CD14-positive monocyte (primary cell): ENCODE data around the gene ACAP3. TPM values are rescaled to one million over a fixed set of nuclear protein-coding genes. Genes with fewer than 3 reads are reported as not detected.

ENCODE experiments used
- DNase-seq, 3 donors: peaks; one replicate each; pipeline ENCODE4 v3.0.0-alpha.2; 2011 to 2022
- H2AFZ ChIP-seq: 2 replicates; pipeline ENCODE4 v1.6.0; 2012; ENCODE audit warnings: mild to moderate bottlenecking, low read depth, low read length, inconsistent platforms; ENCODE audit not compliant: insufficient read depth, poor library complexity, severe bottlenecking
- H3K27ac ChIP-seq, 2 donors: 1 replicate in 1 of 2; 2 replicates in 1 of 2; pipeline ENCODE4 v1.5.1; 2012 to 2013; ENCODE audit warnings: low read length in 2 of 2, control low read depth in 1 of 2, inconsistent platforms in 1 of 2, low read depth in 1 of 2, mild to moderate bottlenecking in 1 of 2
- H3K27me3 ChIP-seq, 2 donors: one replicate each; pipeline versions ENCODE4 v1.6.0 to v1.6.1; 2011 to 2013; ENCODE audit warnings: low read length in 2 of 2; ENCODE audit not compliant: control insufficient read depth in 2 of 2, insufficient read depth in 2 of 2
- H3K36me3 ChIP-seq, 2 donors: replicated peaks in 1 of 2; 1 replicate in 1 of 2; 2 replicates in 1 of 2; pipeline versions ENCODE4 v1.5.1 to v1.6.1; 2012 to 2013; ENCODE audit warnings: low read length in 2 of 2, control low read depth in 1 of 2, inconsistent platforms in 1 of 2, mild to moderate bottlenecking in 1 of 2; ENCODE audit not compliant: insufficient read depth in 2 of 2, control insufficient read depth in 1 of 2
- H3K4me1 ChIP-seq, 2 donors: 1 replicate in 1 of 2; 2 replicates in 1 of 2; pipeline versions ENCODE4 v1.5.1 to v1.6.1; 2012 to 2013; ENCODE audit warnings: low read length in 2 of 2, control low read depth in 1 of 2, inconsistent platforms in 1 of 2, mild to moderate bottlenecking in 1 of 2, moderate library complexity in 1 of 2; ENCODE audit not compliant: insufficient read depth in 2 of 2, control insufficient read depth in 1 of 2
- H3K4me2 ChIP-seq: replicated peaks from 2 replicates; pipeline ENCODE3; 2012; ENCODE audit warnings: low read length, moderate library complexity, mild to moderate bottlenecking; ENCODE audit not compliant: poor library complexity, severe bottlenecking; ENCODE audit errors: extremely low read depth
- H3K4me3 ChIP-seq, 3 experiments: fragments of 200-600 bp in 1 of 3; sonication (generic) in 1 of 3; replicated peaks in 1 of 3; 1 replicate in 2 of 3; 2 replicates in 1 of 3; pipeline ENCODE4 v1.5.1; 2011 to 2013; ENCODE audit warnings: low read length in 3 of 3, mild to moderate bottlenecking in 3 of 3, control low read depth in 2 of 3, low read depth in 2 of 3, inconsistent platforms in 1 of 3, moderate library complexity in 1 of 3
- H3K79me2 ChIP-seq: 2 replicates; pipeline ENCODE4 v1.6.0; 2012; ENCODE audit warnings: mild to moderate bottlenecking, control low read depth, inconsistent platforms, low read length, moderate library complexity; ENCODE audit not compliant: insufficient read depth
- H3K9ac ChIP-seq: 2 replicates; pipeline ENCODE4 v1.6.0; 2017; ENCODE audit warnings: low read length, mild to moderate bottlenecking; ENCODE audit not compliant: insufficient read depth, poor library complexity, severe bottlenecking
- H3K9me3 ChIP-seq, 2 donors: replicated peaks in 1 of 2; 1 replicate in 1 of 2; 2 replicates in 1 of 2; pipeline versions ENCODE4 v1.5.1 to v1.6.1; 2012 to 2013; ENCODE audit warnings: low read length in 2 of 2, control low read depth in 1 of 2; ENCODE audit not compliant: control insufficient read depth in 1 of 2, insufficient read depth in 1 of 2
- H4K20me1 ChIP-seq: 2 replicates; pipeline ENCODE4 v1.6.0; 2012; ENCODE audit warnings: mild to moderate bottlenecking, low read length, control low read depth, moderate library complexity; ENCODE audit not compliant: insufficient read depth
- H3K27ac Mint-ChIP-seq, 7 donors: one replicate each; pipeline ENCODE4 v1.8.0; 2020; ENCODE audit warnings: mild to moderate bottlenecking in 7 of 7, mixed read lengths in 7 of 7, moderate library complexity in 6 of 7, inconsistent platforms in 2 of 7
- H3K27me3 Mint-ChIP-seq, 3 donors: one replicate each; pipeline ENCODE4 v1.8.0; 2021 to 2022; ENCODE audit warnings: low read depth in 3 of 3, mild to moderate bottlenecking in 3 of 3, mixed read lengths in 3 of 3, moderate library complexity in 3 of 3, inconsistent platforms in 1 of 3
- H3K36me3 Mint-ChIP-seq, 2 donors: one replicate each; pipeline ENCODE4 v1.8.0; 2020; ENCODE audit warnings: mixed read lengths in 2 of 2, inconsistent platforms in 1 of 2, mild to moderate bottlenecking in 1 of 2
- H3K4me1 Mint-ChIP-seq: one replicate; pipeline ENCODE4 v1.8.0; 2020; ENCODE audit warnings: mild to moderate bottlenecking, mixed read lengths
- H3K4me3 Mint-ChIP-seq, 2 donors: one replicate each; pipeline ENCODE4 v1.8.0; 2020; ENCODE audit warnings: mild to moderate bottlenecking in 2 of 2, mixed read lengths in 2 of 2, moderate library complexity in 1 of 2
- H3K9me3 Mint-ChIP-seq, 7 donors: one replicate each; pipeline ENCODE4 v1.8.0; 2020 to 2022; ENCODE audit warnings: mixed read lengths in 7 of 7, mild to moderate bottlenecking in 6 of 7, moderate library complexity in 6 of 7, inconsistent platforms in 2 of 7
- WGBS: methylation state at CpG from one replicate; pipeline ENCODE4 v1.1.5; 2013; ENCODE audit warnings: missing lambda C conversion rate; ENCODE audit not compliant: insufficient coverage; 5-methylcytosine and 5-hydroxymethylcytosine counted together
- intact Hi-C, 2 donors: fragments of 100-400 bp; cut with micrococcal nuclease; formaldehyde crosslinking; loops; one replicate each; pipeline versions ENCODE4 v1.15.0 to v1.15.1; 2023
- polyA plus RNA-seq, 3 donors: library from polyadenylated mRNA; depleted of rRNA in 1 of 3; unstranded in 2 of 3; stranded (reverse) in 1 of 3; fragments of 300-500 nt in 2 of 3; fragments of >200 nt in 1 of 3; fragmentation: Illumina TruSeq in 2 of 3; gene quantifications; 1 replicate in 2 of 3; 2 replicates in 1 of 3; pipeline ENCODE4 v1.2.3, GENCODE V29; 2012 to 2021
- TF ChIP-seq, protein P1 (sequence below): fragments of 200-600 bp; IDR thresholded peaks from one replicate; pipeline ENCODE4 v1.8.0; 2022; ENCODE audit warnings: antibody characterized with exemption, mild to moderate bottlenecking

ACAP3 gene
- polyA plus RNA-seq, 3 donors = 3.5 to 132 (median 4.0) TPM

DNA sequence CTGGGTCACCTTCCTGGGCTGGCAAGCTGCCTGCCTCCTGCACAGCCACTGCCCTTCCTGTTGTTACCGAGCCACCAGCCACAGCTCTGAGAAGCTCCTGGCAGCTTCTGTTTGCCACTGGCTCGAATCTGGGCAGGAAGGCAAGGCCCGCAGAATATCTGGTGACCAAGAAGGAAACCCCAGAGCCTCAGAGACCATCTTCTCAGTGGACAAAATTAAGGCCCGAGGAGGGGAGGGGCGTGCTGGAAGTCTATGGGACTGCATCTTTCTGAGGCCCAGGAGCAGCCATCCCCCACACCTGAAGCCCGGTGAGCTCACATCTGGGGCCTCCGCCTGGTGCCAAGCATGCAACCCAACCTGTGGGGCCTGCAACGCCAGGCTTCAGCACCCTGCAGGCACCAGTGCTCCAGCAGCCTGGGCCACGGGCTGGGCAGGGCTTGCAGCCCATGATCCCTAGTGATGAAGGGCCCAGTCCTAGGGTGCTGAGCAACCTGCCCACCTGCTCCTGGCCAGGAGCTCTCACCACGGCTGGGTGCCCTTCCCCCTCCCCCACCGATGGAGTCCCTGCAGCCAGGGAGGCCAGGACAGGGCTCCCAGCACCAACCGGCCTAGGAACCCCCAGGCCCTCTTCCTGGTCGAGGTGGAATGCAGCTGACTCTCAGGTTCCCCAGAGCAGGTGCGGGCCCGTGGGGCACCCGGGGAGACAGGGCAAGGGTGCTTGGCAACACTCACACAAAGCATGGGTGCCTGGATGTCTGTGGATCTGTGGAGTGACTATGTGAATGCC lies 17.8 kb upstream of the ACAP3 start:
- H3K9ac ChIP-seq = peak overlapping the region; percentile 90
- H2AFZ ChIP-seq = peak overlapping the region; percentile 89
- TF ChIP-seq, protein P1, sequence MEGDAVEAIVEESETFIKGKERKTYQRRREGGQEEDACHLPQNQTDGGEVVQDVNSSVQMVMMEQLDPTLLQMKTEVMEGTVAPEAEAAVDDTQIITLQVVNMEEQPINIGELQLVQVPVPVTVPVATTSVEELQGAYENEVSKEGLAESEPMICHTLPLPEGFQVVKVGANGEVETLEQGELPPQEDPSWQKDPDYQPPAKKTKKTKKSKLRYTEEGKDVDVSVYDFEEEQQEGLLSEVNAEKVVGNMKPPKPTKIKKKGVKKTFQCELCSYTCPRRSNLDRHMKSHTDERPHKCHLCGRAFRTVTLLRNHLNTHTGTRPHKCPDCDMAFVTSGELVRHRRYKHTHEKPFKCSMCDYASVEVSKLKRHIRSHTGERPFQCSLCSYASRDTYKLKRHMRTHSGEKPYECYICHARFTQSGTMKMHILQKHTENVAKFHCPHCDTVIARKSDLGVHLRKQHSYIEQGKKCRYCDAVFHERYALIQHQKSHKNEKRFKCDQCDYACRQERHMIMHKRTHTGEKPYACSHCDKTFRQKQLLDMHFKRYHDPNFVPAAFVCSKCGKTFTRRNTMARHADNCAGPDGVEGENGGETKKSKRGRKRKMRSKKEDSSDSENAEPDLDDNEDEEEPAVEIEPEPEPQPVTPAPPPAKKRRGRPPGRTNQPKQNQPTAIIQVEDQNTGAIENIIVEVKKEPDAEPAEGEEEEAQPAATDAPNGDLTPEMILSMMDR = no peak
- peak overlapping the region; percentile 0 to 83 for H3K27ac ChIP-seq
- no peaks in the 10 kb centered on the region for H3K9me3 ChIP-seq
- H3K4me1 ChIP-seq = peaks cover 22 to 24% of the 10 kb centered on the region in 2 donors
- DNase-seq = no peak
- peak overlapping the region; percentile 65 to 92 (median 87) for H3K4me3 ChIP-seq
- Mint-ChIP-seq H3K27ac (peak overlapping the region in 4 of 7 donors; percentile 38 to 89 (median 57)), H3K9me3 (peaks cover 0 to 3% (median 0%) of the 10 kb centered on the region in 7 donors), H3K4me1 (peaks cover 25% of the 10 kb centered on the region), H3K36me3 (peaks cover 4 to 22% of the 10 kb centered on the region in 2 donors), H3K4me3 (peak overlapping the region; percentile 65 to 83), H3K27me3 (no peaks in the 10 kb centered on the region)
- WGBS = 57% methylated on average over 13 of the region's 16 CpGs
- peaks cover 54% of the 10 kb centered on the region for H3K79me2 ChIP-seq
- H3K36me3 ChIP-seq = peaks cover 13 to 20% of the 10 kb centered on the region in 2 donors
- intact Hi-C loops = no loop called here
- peaks cover 40% of the 10 kb centered on the region for H4K20me1 ChIP-seq
- peak overlapping the region; percentile 98 for H3K4me2 ChIP-seq
- no peaks in the 10 kb centered on the region for H3K27me3 ChIP-seq

DNA sequence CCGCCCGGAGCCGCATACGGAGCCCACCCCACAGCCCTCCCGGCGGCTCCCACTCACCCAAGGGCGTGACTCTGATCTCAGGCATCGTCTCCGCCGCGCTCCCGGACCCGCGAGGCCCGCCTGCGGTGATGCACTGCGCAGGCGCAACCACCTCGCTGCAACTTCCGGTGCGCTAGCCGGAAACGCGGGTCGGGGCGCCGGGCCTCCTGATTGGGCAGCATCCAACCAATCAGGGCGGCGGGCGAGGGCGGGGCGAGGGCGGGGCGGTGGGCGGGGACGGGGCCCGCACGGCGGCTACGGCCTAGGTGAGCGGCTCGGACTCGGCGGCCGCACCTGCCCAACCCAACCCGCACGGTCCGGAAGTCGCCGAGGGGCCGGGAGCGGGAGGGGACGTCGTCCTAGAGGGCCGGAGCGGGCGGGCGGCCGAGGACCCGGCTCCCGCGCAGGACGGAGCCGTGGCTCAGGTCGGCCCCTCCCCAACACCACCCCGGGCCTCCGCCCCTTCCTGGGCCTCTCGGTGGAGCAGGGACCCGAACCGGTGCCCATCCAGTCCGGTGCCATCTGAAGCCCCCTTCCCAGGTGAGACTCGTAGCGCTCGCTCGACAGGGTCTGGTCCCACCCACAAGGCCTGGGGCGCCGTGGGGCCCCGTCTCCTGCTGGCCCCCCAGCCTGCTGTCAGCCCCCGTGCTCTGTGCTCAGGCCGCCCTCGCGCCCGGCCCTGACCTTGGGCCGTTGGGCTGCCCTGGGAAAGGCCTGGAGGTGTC lies 17.0 kb upstream of the ACAP3 start, which contains the start of the genes CPTP and INTS11:
CPTP (plus strand) TSS at position 279 of the 764 bp plus-strand sequence. CDS start 2,109 bp downstream, outside the sequence.
INTS11 (minus strand) TSS at position 137 of the 764 bp plus-strand sequence; CDS start at position 85, 52 bp downstream.
- Histone ChIP-seq H3K4me3 (peak within 1 kb of the TSS; percentile 65 to 92 (median 87)), H3K4me2 (peak within 1 kb of the TSS; percentile 98), H3K9me3 (no peaks in the 10 kb centered on the region), H3K4me1 (peaks cover 22 to 24% of the 10 kb centered on the region in 2 donors), H3K36me3 (peaks cover 21 to 27% of the 10 kb centered on the region in 2 donors), H3K79me2 (peaks cover 59% of the 10 kb centered on the region), H3K9ac (peak within 1 kb of the TSS; percentile 90), H3K27ac (peak within 1 kb of the TSS; percentile 0 to 83), H3K27me3 (no peaks in the 10 kb centered on the region), H2AFZ (peak within 1 kb of the TSS; percentile 89), H4K20me1 (peaks cover 48% of the 10 kb centered on the region)
- WGBS = under 1% methylated on average over 83 of the region's 84 CpGs
- Mint-ChIP-seq H3K27ac (peak within 1 kb of the TSS in 6 of 7 donors; percentile 38 to 89 (median 82)), H3K27me3 (no peaks in the 10 kb centered on the region), H3K36me3 (peaks cover 8 to 29% of the 10 kb centered on the region in 2 donors), H3K4me1 (peaks cover 25% of the 10 kb centered on the region), H3K4me3 (peak within 1 kb of the TSS; percentile 80 to 92), H3K9me3 (no peaks in the 10 kb centered on the region)
- TF ChIP-seq, protein P1 = no peak
- peak; percentile 89 to 93 (median 91) for DNase-seq
- intact Hi-C loops = no loop called here
